Middle frontal gyrus (tissue), 1 donor: ENCODE data around the gene PRAMEF15.
"Not testable (repeated sequence)": the region's sequence is repeated elsewhere in the genome, so short reads cannot be mapped to it uniquely, and the experiment has no call there.

Source experiments
- DNase-seq: peaks from one replicate; pipeline ENCODE4 v3.0.0-alpha.2; 2015; ENCODE audit warnings: low spot score; ENCODE audit errors: extremely low spot score

Gene PRAMEF15

DNA sequence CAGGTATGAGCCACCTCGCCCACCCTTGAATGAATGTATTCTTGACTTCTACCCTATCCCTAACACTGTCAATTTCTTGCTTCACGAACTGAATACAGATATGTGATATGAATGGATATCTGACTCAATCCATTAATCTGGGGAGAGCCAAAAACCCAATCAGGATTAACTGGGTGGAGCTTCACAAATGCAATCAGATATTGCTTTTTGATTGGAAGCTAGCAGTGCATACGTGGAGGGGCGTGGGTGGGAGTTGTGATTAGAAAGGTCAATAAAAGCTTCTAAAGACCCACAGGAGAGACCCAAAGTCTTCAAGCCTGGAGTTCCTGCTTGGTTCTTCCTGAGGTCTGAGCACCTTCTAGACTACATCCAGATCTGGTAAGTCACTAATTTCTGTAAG, at the start of gene PRAMEF15:
TSS of gene PRAMEF15 (plus strand) at position 301 of the 400 bp plus-strand sequence. CDS start 2,827 bp downstream, outside the sequence.
- DNase-seq = not testable (repeated sequence)

DNA sequence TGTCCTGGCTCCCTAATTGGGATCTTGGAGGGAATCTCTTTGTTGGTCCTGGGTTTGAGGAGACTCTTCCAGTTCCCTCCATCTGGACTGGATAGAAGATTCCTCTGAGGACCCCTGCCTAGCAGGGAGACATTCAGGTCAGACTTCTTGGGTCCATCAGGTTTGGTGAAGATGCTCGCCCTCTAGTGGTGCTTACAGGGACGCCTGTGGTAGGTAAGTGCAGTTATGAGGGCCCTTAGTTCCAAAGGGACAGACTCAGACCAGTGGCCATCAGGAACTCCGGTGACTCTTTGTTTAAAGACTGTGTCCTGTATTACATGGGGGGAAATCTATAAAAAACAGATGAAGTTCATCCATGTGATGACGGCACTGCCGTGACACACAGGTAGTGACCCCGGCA, 38.4 kb upstream of the PRAMEF15 start:
- DNase-seq = not testable (repeated sequence)

DNA sequence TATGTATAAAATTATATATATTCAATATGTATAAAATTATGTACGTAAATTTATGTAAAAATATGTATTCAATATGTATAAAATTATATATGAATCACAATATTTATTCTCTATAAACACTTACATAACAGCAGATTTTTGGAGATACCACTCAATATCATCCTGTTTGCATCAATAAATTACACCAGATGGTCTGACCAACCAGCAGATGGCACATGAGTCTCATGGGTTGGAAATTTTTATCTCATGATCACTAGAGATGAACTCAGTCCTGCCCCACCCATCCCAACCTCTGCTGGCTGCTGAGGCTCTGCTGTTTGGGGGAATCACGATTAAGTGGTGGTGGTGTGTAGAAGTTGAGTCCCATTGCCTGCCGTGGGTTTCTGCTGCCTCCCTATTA, 35.8 kb upstream of the PRAMEF15 start:
- DNase-seq = not testable (repeated sequence)

DNA sequence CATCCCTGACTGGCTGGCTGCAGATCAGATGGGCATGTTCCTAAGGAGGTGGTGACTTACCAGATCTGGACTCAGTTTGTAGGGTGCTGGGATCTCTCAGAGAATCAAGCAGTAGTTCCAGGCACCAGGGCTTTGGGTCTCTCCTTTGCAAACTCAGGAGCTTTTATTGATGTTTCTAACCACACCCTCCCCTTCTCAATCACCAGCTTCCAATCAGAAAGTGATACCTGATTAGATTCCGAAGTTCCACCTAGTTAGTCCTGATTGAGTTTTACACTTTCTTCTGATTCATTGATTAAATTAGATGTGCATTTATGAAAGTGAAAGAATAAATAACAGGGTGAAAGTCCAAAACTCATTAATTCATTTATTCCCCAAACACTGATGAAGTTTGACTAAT, 30.3 kb upstream of the PRAMEF15 start, which contains the start of gene PRAMEF8:
TSS of gene PRAMEF8 (minus strand) at position 101 of the 400 bp plus-strand sequence. CDS start 1,046 bp downstream, outside the sequence.
- DNase-seq = not testable (repeated sequence)

DNA sequence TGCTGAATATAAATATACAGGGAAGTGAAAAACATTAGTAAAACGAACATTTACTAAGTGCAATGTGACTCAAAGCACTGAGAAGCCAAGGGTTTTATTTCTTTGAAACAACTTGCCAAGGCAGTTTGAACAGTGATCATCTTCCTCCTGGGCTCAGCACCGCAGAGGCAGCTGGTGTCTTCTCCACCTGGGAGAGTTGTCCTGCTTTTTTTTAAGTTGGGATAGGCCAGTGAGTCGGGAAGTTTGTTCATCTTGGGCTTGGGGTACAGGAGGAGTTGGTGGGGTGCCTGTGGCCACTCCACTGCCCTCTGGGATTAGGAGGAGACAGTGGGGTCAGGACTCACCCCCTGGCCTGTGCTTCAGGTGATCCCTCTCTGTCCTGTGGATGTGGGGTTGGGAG, 26.4 kb upstream of the PRAMEF15 start:
- DNase-seq = not testable (repeated sequence)

DNA sequence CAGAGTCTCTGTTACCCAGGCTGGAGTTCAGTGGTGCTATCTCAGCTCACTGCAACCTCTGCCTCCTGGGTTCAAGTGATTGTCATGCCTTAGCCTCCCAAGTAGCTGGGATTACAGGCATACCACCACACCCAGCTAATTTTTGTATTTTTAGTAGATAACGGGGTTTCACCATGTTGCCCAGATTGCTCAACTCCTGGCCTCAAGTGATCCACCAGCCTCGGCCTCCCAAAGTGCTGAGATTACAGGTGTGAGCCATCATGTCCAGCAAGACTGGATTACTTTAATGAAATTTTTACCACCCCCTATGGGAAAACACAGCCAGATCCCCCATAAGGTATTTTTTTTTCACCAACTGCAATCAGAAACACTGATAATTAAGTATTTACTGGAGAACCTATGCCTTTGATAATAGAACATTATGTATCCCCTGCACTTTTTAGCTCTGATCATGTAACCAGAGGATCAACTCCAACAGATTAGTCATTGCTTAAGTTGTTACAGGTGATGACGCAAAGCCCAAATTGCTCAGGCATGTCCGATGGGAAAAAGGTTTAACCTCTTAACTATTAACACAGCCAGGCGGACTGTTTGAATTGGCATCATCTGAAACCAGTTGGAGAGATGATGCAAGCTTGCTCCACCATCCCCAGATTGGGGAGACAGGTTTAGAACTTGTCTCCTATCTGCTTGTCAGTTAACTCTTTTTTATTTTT, 18.0 kb upstream of the PRAMEF15 start:
- DNase-seq = not testable (repeated sequence)

DNA sequence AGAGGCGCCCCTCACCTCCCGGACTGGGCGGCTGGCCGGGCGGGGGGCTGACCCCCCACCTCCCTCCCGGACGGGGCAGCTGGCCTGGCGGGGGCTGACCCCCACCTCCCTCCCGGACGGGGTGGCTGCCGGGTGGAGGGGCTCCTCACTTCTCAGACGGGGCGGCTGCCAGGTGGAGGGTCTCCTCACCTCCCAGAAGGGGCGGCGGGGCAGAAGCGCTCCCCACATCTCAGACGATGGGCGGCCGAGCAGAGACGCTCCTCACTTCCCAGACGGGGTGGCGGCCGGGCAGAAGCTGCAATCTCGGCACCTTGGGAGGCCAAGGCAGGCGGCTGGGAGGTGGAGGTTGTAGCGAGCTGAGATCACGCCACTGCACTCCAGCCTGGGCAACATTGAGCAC, 16.7 kb upstream of the PRAMEF15 start:
- DNase-seq = not testable (repeated sequence)

DNA sequence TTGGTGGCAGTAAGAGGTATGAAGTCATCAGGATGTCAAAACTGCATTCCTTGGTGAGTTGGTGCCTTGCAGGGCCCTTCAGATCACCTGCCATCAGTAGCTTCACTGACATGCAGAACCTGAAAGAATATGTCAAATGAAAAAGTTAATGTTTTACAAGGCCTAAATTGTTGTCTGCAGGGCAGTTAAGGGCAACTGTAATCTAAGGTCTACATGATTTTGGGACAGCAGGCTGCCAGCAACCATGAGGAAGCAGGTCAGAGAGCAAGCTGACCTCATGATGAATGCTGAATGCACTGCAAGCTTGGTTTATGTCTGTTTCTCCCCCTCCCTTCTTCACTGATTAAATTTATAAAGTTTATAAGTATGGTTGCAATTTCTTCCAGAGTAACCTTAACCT, 13.2 kb upstream of the PRAMEF15 start:
- not testable (repeated sequence) for DNase-seq

DNA sequence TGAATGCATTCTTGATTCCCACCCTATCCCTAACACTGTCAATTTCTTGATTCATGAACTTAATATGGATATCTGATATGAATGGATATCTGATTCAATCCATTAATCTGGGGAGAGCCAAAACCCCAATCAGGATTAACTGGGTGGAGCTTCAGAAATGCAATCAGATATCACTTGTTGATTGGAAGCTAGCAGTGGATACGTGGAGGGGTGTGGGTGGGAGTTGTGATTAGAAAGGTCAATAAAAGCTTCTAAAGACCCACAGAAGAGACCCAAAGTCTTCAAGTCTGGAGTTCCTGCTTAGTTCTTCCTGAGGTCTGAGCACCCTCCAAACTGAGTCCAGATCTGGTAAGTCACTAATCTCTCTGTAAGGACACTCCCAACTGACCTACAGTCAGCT, 12.1 kb upstream of the PRAMEF15 start, which contains the start of gene PRAMEF33:
TSS of gene PRAMEF33 (plus strand) at position 301 of the 400 bp plus-strand sequence. CDS start 2,416 bp downstream, outside the sequence.
- not testable (repeated sequence) for DNase-seq

DNA sequence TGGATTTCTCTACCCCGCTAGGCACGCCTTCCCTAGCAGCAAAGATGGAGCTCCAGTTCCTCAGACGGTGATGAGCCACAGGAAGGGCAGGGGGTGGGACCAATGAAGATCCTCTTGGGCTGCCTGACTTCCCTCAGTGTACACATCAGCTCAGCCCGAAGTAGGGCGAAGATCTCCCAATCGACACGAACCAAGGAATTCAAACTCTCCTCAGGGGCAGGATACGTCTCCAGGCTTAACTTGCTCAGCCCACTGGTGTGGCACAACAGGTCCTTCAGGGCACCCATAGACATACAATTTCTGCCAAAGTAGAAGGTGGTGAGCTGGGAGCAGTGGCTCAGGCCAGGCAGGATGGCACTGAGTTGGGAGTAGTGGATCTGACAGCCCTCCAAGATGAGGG, 27.1 kb downstream of the PRAMEF15 start:
- DNase-seq = not testable (repeated sequence)

DNA sequence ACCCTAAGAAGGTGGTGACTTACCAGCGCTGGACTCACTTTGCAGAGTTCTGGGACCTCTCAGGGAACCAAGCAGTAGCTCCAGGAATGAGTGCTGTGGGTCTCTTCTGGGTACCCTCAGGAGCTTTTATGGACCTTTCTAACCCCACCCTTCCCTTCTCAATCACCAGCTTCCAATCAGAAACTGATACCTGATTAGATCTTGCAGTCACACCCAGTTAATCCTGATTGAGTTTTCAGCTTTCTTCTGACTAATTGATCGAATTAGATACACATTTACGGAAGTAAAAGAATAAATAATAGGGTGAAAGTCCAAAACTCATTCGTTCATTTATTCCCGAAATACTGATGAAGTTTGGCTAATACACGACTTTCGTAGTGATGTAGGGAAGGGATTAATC, 31.7 kb downstream of the PRAMEF15 start, which contains the start of gene PRAMEF14:
TSS of gene PRAMEF14 (minus strand) at position 101 of the 400 bp plus-strand sequence. CDS start 1,820 bp downstream, outside the sequence.
- not testable (repeated sequence) for DNase-seq

DNA sequence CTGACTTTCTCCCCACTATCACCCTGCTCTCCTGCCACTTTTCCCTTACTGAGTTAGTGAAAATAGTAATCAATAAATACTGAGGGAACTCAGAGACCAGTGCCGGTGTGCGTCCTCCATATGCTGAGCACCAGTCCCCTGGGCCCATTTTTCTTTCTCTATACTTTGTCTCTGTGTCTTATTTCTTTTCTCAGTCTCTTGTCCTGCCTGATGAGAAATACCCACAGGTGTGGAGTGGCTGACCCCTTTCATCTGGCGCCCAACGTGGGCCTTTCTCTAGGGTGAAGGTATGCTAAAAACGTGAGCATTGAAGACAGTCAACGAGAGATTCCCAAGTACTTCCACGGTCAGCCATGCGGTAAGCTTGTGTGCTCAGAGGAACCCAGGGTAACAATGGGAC, 38.1 kb downstream of the PRAMEF15 start:
- DNase-seq = not testable (repeated sequence)

DNA sequence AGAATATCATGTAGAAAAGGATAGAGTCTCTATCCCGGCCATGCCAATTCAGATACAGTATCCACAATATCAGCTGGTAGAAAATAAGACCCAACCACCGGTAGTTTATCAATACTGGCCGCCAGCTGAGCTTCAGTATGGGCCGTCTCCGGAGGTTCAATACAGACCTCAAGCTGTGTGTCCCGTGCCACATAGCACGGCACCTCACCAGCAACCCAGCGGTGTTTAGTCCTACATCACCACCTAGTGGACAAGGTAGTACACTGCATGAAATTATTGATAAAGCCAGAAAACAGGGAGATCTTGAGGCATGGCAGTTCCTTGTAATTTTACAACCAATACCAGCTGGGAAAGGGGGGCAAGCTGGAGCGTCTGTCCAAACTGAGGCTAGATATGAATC, 39.1 kb downstream of the PRAMEF15 start:
- DNase-seq = not testable (repeated sequence)

DNA sequence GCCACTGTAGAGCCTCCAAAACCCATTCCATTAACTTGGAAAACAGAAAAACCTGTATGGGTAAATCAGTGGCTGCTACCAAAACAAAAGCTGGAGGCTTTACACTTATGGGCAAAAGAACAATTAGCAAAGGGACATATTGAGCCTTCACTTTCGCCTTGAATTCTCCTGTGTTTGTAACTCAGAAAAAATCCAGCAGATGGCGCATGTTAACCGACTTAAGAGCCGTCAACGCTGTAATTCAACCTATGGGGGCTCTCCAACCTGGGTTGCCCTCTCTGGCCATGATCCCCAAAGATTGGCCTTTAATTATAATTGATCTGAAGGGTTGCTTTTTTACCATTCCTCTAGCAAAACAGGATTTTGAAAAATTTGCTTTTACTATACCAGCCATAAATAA, 41.4 kb downstream of the PRAMEF15 start:
- DNase-seq = peak; percentile 34

DNA sequence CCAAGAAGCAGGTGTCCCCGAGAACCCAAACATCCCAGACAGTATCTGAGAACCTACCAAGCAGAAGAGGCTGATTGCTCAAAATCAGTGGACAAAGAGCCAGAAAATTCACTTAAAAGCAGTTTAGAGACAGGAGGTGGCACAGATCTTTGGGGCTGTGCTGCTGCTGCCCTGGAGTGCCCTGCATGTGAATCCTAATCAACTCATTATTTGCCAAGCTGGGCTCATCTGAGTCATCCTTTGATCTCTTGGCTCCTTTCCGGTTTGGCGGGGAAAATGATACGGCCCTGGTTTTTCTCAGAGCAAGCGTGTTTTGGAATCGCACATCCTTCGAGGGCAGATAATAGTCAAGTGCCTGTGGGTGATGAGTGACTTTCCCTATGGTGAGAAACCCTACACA, 47.0 kb downstream of the PRAMEF15 start:
- not testable (repeated sequence) for DNase-seq

DNA sequence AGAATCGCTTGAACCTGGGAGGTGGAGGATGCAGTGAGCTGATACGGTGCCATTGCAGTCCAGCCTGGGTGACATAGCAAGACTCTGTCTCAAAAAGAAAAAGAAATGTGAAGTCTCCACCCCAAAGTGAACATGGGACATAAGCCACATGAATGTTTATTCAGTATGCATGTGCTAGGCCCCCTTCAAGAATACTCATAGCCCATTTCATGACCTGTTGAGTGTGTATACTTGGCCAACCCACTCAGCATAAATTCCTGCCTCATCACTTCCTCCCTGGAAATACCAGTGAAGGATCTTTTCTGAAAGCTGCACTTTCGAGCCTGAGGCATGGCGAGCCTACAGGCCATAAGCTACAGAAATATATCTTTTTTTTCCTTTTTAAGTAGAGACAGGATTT, 49.5 kb downstream of the PRAMEF15 start:
- not testable (repeated sequence) for DNase-seq

DNA sequence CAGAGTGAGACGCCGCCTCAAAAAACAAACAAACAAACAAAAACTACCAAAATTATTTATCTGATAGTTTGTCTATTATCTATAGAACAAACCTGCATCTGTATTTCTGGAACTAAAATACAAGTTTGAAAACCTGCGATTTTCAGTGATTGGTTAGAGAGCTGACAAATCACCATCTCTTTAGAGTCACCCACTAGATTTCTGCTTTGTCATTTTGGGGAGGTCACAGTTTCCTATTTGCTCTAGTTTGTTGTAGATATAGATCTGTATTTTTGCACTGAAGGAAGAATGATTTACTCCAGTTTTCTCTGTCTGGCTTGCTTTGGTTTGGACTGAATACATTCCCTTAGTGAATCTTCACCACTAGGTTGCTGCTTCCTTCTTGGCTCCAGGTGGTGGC, 51.2 kb downstream of the PRAMEF15 start:
- not testable (repeated sequence) for DNase-seq

DNA sequence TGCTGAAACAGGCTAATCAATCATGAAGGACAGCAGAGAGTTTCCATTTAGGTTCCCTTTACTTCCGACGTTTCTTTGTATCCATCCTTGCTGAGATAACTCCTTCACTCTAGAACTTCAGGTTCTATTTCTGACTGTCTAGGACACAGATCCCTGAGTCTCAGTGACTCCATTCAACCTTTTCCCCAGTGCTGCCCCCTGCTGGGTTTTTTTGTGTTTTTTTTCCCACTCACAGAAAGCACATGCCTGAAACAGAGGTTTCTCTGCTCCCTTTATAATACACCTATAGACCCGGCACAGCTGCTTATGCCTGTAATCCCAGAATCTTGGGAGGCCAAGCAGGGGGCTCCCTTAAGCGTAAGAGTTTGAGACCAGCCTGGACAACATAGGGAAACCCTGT, 53.2 kb downstream of the PRAMEF15 start:
- not testable (repeated sequence) for DNase-seq
